Daoy (cell line): ENCODE data around the gene SNX25. TPM values are rescaled to one million over a fixed set of nuclear protein-coding genes. Genes with fewer than 3 reads are reported as not detected.

Experiments
- DNase-seq: peaks from one replicate; pipeline ENCODE4 v3.0.0-alpha.2; 2015; ENCODE audit warnings: low read depth
- total RNA-seq: library from RNA; depleted of rRNA; stranded (reverse); fragments of >200 nt; shearing (Covaris generic); gene quantifications from 2 replicates; pipeline ENCODE4 v1.2.3, GENCODE V29; 2014; rRNA removed

The SNX25 gene
- total RNA-seq, 1 experiment from 2014 or later = 14.8 TPM

DNA sequence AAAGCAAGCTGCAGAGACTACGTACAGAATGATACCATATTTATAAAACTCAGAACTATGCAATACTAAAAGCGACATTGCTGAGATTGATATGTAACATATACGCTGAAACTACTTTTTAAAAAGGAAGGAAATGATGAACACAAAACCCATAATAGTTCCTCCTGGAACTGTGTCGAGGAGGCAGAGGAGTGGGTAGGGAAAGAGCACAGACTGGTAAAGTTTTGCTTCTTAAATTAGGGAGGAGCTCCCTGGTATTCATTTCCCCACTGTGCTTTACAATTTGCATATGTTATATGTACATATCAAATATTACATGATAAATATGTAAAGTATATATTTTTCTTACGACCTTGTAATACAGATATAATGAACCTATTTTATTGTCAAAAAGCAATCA, 202.5 kb downstream of the SNX25 start:
- DNase-seq = no peak

DNA sequence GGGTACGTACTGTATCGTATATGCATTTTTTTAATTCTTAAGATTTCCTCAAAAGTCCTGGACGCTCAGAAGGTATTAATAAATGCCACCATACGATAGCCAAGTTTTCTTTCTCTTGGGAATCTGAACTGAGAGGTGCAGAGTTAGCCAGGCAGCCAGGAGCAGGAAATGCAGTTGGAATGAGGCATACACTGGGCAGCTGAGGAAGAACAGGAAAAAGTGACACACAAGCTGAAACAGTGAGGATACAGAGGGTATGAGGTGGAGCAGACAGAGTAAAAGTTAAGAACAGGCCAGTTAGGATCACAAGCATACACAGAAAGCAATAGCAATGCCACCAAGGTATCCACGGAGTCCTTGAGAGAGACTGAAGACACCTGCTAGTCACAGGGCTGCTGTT, 203.0 kb downstream of the SNX25 start:
- no peak for DNase-seq

Other genes with a start within 250 kb of the SNX25 start
- not detected in 2 replicates for gene HELT, start 191.1 kb upstream of the SNX25 start, total RNA-seq
- 14.3 and 16.2 TPM in 2 replicates for gene SLC25A4, start 66.3 kb upstream of the SNX25 start, total RNA-seq
- gene CFAP97, start 5.6 kb upstream of the SNX25 start, total RNA-seq = 19.6 and 22.3 TPM in 2 replicates
- gene LRP2BP, start 186.3 kb downstream of the SNX25 start, total RNA-seq = 0.03 and 0.29 TPM in 2 replicates
- gene ANKRD37, start 187.2 kb downstream of the SNX25 start, total RNA-seq = 0.36 and 0.97 TPM in 2 replicates
- 18.5 and 21.0 TPM in 2 replicates for gene UFSP2, start 216.4 kb downstream of the SNX25 start, total RNA-seq